Measurements from ENCODE around the gene TRAPPC3. TPM values are rescaled to one million over a fixed set of nuclear protein-coding genes. Genes with fewer than 3 reads are reported as not detected.

Gene TRAPPC3
- total and polyA plus RNA-seq, 9 of the 15 experiments (the other 6 are each of a cell fraction or from before 2014, with no cell fraction given): 20.6 to 141 (median 112) TPM

- TF ChIP-seq ZNF280A (IDR thresholded peaks at IDR 0.05; ENCODE audit: low read depth, partially characterized antibody) (no peak), NFE2 (IDR thresholded peaks at IDR 0.05; ENCODE audit: low read depth) (no peak), PHF21A (IDR thresholded peaks at IDR 0.05; ENCODE audit: borderline replicate concordance, low read depth) (no peak), NBN (IDR thresholded peaks at IDR 0.05; ENCODE audit: low read depth) (peak; percentile 70; the same call in 1 of the 2 replicates), FOSL1 (tag; conservative IDR thresholded peaks at IDR 0.05) (peak; percentile 35), CREB1 (IDR thresholded peaks at IDR 0.05) (no peak), CREB1 (CRISPR knock-in tag; IDR thresholded peaks at IDR 0.05) (no peak), SRF (CRISPR knock-in tag; IDR thresholded peaks at IDR 0.05) (no peak; a peak in 1 of 4 replicates), ZC3H11A (IDR thresholded peaks at IDR 0.05; ENCODE audit: low read depth, low read length) (no peak), BCOR (IDR thresholded peaks at IDR 0.05) (peak; percentile 45; the same call in 1 of the 2 replicates), YY1 (IDR thresholded peaks at IDR 0.05; ENCODE audit: borderline replicate concordance in 1 of 3, control insufficient read depth in 1 of 3, extremely low read depth in 1 of 3, insufficient read depth in 3 of 3, insufficient read length in 1 of 3, insufficient replicate concordance in 2 of 3, low read depth in 1 of 3, low read length in 2 of 3) (peak in 2 of 3 experiments; percentile 18 to 68), ZNF511 (CRISPR knock-in tag; IDR thresholded peaks at IDR 0.05) (no peak), ZNF354B (CRISPR knock-in tag; IDR thresholded peaks at IDR 0.05) (no peak), ZBTB9 (CRISPR knock-in tag; IDR thresholded peaks at IDR 0.05) (0 out of 2 replicates have a peak, but pooled peaks have one; percentile 58), ZNF766 (CRISPR knock-in tag; conservative IDR thresholded peaks at IDR 0.05) (no peak), HES1 (IDR thresholded peaks at IDR 0.05; ENCODE audit: low read depth) (no peak), MBD1 (CRISPR knock-in tag; IDR thresholded peaks at IDR 0.05) (no peak), PHF20 (IDR thresholded peaks at IDR 0.05; ENCODE audit: partially characterized antibody) (no peak), ETS1 (conservative IDR thresholded peaks at IDR 0.05; ENCODE audit: control insufficient read depth, low read depth, low read length) (peak; percentile 53; the same call in 1 of the 2 replicates)
Measured at GRCh38 chr1:36187800-36188593, 38.7 kb upstream of the TRAPPC3 start (continued).

Measured in K562 (cell line).